COR-L47 (cell line): Measurements from ENCODE around the gene CCDC178.

Experiments
- DNase-seq: peaks from one replicate; lab custom pipeline; 2025; lab: John Stamatoyannopoulos, UW

The CCDC178 gene

DNA sequence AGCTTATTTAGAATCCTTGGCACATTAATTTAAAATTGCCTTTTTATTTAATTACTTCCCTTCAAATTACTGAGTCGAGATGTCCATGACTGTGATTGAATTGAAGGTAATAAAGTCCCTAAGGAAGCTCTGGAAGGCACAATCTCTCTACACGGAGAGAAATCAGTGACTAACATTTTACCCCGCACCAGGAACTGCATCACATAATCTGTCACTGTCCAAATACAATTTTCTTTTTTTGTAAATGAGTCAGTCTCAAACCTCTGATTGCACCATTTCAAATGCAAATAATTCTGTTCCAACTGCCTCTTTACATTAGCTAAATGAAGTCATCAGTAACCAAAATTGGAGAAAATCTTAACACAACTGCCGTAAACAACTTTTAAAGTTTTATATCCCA, 311.9 kb downstream of the CCDC178 start:
- DNase-seq, result no peak

DNA sequence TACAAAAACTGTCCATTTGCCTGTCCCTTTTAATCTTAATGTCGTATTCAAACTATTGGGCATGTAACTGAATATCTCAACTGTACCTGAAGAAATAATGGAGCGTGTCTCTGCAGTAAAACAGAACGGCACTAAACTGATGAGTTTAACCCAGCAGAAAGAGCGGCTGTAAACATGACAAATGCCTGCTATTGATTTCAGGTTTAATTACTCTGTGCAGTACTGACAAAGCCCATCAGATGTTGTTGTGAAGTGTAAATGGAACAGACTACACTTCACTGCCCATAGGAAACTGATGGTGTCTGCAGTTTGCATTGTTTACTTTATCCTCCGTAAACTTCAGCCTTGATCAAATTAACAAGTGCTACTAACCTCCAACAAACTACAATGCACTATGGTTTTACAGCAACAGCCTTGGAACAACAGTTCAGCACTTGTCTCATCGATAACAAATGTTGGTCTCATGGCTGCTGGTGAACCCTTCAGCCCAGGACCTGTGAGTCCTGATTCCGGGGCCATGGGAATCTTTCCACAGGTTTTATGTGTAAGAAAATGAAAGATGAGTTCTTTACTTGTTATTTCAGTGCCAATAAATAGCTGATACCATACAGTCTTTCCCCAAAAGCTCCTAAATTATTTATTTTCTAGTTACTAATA, 316.5 kb downstream of the CCDC178 start:
- peak; percentile 72 for DNase-seq

DNA sequence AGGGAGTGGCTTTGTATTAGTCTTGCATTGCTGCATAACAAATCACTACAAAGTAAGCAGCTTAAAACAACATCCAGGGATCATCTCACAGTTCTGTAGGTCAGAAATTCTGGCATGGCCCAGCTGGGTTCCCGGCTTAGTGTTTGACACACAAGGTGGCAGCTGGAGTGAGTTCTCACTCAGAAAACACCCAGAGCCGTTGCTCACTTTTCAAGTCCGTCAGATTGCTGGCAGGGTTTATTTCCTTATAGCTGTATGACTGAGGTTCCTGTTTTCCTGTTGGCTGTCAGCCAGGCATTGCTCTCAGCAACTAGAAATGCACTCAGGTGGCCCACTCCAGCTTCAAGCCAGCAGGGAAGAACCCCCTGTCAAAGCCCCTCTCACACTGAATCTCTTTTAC, 324.1 kb downstream of the CCDC178 start:
- DNase-seq, result peak; percentile 69

DNA sequence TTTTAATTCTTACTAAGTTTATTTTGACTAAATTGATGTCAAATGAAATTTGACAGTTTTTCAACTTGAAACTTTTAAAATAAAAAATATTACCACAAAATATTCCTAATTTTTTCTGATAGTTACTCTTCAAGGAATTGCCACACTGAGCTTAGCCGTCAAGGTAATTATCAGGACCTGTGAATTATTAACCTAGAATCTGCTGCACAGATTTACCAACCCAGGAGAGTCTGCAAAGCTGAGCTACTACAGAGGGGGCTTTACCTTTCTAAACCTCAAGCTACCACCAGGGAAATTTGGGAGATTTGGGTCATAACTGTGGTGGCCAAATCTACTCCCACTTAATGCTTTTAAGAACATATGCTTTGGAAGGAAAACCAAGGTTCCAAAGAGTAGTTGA, 324.6 kb downstream of the CCDC178 start:
- DNase-seq, result no peak

DNA sequence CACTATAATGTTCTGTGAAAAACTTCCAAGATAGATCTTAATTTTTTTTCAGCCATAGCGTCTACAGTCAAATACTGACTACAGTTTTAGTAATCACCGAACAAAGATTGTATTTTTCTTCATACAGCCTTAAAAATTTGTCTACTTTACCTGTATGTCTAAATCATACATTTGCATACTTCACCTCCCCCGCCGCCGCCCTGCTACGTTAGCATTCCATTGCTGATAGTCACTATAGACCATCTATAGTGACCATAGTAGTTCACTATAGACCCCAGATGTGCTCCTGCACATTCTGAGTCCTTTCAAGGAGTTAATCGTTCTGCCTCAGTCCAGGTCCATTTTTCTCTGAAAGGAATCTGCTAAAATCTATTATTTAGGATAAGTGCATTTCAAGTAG, 325.0 kb downstream of the CCDC178 start:
- DNase-seq, result no peak

DNA sequence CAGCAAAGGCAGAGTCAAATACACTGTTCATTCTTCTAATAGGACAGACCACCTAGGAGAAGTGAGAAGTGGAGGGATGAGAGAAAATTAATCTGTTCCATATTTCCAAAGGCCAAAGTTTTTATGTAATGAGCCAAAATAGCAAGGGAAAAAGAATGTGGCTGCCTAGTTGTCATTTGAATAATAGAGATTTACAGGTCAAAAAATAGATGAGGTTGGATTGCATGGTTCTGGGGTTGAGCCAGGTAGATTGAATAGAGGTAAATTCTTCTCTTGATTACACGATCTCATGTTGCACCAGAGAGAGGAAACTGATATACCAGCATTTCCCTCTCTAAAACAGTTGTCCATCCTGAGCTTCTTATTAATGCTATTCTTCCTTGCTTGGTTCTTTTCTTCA, 325.8 kb downstream of the CCDC178 start:
- peak; percentile 35 for DNase-seq

DNA sequence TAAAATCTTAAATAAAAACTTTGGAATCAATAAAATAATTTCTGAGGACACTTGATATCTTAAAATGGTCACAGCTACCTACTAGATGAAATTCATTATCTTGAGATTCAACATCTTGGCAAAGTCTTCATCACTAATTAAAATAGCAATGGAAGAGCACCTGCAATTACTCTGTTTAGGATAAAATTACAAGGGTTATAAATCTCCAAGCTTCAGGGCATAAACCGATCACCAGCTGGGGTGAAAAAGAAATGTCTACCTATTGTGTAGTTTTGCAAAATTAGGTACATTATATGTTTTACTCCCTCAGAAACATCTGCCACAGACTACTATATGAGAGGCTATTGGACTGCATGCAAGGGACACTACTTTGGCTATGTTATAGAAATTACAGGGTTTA, 327.1 kb downstream of the CCDC178 start:
- peak; percentile 21 for DNase-seq

DNA sequence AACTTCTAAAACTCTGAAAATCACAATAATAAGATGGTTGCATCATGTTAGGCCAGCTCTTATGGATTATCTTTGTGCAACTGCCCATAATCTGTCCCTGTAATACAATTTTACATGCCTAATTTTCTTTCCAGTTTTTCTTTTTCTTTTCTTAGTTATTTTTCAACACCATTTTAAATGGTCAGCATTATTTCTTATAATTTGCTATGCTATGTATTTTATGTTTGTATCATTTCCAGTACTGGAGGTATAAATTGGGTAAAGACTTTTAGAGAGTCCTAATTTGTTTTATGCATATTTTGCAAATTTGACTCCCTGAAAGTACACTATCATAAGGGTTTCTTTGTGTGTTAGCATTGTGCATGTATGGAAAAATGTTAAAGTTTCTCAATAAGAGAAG, 333.0 kb downstream of the CCDC178 start:
- no peak for DNase-seq

DNA sequence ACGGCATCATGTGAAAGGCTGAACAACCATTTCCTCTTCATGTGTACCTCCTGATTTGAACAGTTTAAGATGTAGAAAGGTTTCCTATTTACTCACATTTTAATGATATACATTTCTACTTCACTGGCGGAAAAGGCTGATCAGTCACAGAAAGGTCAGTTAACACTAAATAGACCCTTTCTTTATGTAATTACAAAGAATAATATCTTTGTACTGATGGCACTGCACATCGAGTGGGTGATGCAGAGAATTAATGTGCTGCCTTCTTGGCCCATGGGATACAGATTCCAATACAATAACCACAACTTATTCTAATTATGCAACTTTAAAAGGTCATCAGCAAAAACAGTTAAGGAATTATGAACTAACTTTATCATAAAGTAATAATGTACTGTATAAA, 339.2 kb downstream of the CCDC178 start:
- no peak for DNase-seq

DNA sequence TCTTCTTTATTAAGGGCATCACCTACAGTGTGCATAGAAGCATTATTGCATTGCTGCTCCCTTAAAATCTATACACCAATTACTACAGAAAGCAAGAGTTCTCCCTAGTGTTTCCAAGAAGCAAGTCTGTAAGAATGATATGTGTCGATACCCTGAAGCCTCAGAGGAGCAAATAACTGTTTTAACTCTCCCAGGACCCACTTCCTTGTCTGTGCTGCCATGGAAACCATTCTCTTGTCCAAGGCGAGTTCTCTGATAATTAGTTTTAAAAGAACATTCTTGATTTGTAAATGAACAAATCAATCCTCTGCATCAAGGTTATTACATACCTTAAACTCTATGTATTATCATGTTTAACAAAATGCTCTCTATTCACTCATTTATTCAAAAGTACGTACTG, 340.9 kb downstream of the CCDC178 start:
- no peak for DNase-seq

DNA sequence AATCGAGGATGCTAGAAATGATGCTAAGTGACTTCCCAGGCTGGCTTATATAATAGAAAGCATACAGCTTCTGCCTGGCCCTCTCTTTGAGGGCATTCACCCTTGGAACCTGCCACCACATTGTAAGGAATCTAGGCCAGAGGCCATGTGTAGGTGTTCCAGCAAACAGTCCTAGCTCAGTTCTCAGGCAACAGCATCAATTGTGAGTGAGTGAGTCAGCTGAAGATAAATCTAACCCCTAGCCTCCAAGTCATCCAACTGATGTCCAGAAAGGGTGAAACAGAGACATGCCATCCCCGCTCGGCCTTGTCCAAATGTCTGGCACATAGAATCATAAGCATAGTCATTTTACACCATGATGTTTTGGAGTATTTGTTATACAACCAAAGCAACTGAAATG, 343.4 kb downstream of the CCDC178 start:
- no peak for DNase-seq

DNA sequence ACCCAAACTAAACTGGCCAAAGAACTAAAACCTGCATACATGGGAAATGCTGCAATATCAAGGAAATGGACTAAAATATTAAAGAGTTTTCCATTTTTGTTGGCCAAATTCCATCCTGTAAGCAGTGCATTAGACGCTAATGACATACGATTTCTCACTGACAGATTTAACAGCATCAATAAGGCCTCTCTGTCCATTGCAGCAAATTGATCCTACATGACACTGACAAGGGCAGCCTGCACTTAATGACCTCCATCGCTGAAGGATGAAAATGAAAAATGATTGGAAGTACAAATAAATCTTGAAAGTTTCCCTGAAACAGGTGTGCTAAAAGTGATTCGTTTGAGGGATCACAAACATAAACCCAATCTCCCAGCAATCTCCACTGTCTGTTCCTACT, 350.1 kb downstream of the CCDC178 start:
- DNase-seq, result no peak

DNA sequence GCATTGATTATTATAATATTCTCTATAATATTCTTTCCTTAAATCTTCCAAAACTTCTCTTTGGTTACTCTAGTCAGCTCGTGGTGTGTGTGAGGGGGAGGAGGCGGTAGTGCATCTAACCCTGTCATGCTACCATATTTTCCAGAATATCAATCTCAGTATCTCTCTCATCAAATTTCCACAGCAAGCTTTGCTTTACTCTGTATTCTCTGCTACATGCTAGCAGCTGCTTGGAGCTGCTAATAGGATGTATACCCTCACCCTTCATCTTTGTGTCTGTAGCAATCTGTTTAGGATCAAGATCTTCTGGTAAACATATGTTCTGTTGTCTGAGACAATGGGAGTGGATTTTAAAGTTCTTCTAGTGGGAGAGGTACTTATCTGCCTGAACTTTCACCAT, 363.9 kb downstream of the CCDC178 start:
- no peak for DNase-seq

DNA sequence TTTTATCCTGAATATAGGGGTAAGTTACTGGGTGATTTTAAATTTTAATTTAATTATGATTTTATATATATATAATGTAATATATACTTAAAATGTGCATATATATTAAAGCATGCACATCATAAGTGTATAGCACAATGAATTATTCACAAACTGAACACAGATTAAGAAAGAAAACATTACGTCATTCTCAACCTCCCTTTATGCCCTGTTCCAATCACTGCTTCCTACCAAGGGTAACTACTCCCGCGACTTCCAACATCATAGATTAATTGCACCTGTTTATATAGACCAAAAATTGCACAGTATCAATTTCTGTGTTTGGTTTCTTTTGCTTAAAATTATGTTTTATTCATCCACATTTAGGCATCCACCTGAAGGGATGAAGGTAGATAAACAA, 366.4 kb downstream of the CCDC178 start:
- no peak for DNase-seq

DNA sequence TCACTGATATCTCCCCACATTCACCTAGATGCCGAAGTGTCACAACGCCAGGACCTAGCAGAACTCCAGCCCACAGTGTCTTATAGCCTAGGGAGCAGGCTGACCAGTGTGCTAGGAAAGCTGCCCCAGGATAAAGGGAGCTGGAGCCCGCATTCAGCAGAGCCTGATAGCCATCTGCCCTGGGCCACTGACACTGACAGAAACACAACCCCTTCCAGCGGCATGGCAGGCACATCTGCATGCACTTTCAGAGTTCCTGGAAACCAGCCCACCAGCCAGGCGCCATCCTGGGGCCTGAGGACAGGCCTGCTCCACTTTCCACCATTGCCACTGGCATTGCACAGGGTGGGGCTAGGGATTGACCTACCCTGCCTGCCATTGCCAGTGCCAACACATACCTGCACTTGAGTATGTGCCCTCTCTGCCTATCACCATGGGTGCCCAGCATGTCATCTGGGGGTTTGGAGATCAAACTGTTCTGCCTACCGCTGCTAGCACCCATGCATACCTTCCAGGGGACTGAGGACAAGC, 377.6 kb downstream of the CCDC178 start:
- no peak for DNase-seq

DNA sequence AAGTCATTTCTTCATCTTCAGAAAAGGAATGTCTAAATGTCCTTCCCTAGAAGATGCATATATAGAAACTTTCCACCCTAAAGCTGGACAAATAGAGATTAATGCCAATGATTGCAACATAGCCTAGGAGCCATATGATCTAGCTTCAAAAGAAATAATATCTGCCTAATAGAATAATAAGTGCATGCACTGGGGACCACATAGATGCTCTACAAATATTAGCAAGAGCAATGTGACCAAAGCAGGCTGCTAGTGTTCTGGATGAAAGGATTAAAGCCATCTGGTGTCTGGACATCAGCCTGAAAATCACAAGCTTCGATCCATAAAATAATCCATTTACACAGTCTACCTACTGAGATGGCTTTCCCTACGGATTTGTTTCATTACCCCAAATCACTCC, 387.6 kb downstream of the CCDC178 start:
- DNase-seq, result no peak

DNA sequence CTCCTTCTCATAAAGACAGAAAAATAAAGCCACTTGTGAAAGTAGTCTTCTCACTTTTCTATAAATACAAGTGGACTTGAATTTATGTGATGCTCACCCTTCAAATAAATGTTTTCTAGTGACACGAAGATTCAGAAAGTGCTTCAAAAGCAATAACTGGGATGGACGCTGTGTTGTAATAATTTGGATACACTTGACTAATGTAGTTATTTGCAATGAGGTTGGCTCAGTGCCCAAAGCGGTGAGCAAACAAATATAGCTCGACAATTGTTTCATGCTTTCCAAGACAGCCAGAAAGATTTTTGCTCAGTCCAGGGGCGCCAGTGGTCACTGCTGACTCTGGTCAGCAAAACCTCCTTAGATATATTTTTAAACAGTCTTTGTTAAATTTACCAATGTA, 389.1 kb downstream of the CCDC178 start:
- DNase-seq, result peak; percentile 95

DNA sequence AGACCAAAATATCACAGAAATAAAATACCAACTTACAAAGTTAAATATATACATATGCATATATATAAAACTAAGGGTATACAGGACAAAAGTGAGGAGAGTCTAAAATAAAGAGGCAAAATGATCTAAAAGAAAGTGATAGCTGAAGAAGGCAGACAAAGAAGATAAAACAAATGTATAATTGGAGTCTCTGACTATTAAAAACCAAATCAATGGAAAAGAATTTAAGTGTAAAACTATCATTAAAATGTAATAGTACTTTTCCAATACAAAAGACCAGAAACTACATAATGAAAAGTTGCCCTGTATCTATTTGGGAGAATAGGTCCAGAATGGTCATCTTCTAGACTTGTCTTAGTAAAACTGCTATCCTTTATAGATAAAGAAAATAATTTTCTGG, 400.3 kb downstream of the CCDC178 start:
- DNase-seq, result no peak

DNA sequence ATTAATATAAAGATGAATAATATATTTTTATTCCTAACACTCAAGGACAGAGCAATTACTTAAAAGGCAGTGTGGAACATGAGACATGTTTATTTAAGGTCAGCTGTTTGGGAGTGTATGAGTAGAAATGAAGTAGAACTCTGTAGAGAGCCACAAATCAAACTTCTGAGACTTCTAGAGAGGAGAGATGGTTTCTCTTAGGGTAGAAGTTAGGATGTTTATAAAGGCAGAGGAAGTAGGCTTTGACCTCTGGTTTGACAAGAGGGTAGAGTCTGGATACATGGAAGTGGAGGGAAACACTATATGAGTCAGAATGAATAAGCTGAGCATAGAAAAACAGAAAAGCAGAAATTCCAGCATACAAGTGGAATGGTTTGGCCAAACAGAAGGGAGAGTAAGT, 405.6 kb downstream of the CCDC178 start:
- DNase-seq, result no peak

DNA sequence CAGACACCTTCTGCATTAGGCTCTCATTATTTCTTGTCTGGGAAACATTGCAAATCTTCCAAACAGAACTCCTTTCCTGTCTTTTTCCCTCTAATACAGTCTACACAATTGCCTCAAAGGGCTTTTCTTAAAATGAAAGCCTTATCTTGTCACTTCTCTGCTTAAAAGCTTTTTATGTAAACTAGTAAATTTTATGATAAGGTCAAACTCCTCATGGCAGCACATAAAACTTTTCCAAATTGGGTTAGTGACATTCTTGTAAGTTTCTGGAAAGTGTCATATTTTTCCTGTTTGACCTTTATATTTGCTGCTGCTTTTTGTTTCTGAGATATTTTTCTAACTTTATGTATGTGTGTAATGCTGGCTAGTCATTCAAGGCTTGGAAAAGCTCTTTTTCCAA, 406.3 kb downstream of the CCDC178 start:
- no peak for DNase-seq

DNA sequence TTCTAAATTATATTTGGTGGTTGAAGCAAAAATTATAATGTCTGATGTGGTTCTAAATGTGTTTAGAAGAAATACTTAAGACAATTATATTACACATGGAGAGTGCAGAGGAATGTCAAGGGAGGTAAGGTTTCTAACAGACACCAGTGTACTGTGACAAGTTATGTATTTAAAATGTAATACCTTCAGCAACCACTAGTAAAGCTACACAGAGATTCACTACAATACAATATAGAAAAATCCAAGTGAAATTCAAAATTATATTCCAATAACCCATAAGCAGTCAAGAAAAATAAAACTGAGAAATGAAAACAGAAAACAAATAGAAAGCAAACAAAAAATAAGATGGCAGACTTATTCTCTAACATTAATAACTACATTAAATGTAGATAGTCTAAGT, 418.2 kb downstream of the CCDC178 start:
- no peak for DNase-seq

DNA sequence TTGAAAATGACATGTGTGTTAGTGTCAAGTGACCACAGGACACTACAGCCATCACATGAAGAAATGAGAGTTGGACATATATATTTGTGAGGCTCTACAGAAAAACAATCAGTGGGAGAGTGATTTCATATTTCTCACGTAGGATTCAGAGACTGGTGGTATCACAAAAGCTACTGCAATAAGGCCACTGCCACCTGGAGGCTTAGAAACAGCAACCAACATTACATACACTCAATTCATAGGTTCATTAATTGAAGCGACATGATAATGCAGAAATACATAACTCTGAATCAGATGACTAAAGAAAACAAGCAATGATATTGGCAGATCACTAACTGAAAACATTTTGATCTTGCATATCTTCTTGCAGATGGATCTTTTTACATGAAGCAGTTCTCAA, 419.6 kb downstream of the CCDC178 start:
- DNase-seq, result no peak

DNA sequence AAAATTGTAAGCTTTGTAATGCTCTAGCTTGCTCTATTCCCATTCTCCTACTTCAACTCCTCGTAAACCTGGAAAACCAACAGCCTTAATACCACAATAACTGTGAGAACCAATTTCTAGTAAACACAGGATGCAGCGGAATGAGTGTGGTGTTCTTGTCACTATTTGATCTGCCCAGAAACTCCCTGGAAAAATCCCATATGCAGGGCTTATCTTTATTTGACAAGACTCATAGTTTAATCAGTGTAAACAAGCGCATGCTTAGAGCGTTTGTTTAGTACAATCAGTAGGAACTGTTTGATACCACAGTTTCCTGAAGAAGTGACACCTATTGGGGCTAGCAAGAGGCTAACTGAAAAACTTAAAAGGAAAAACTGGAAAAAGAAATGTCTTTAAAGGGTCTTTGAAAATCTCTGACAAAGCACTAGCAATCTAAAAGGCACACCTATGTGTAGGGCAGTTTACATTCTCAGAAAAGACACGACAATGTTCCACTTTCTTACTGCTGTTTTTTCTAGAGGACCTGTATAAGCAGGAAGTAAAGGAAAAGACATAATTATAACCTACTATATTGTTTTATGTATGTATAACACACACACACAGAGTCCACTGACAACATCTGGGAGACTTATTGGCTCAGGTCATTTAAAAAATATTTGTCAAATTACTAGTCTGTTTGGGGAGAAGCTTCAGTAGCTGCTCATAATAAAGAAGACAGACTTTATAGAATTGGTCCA, 426.3 kb downstream of the CCDC178 start:
- DNase-seq, result no peak

DNA sequence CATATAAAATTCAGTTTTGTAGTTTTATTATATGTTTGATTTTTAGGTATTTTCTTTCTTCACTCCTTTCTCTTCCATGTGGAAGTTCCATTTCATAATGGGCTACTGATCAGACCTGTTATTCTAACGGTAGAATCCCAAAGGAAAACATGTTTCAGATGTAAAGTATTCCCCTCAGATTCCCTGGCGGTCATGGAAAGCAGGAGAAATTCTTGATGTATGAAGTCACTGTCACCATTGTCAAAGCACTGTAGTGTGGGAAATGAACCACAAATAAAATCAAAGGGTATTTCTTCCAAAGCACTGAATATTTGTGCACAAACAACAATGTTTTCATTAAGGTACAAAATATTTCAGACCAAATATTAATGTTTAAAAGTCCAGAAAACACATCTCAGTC, 430.4 kb downstream of the CCDC178 start:
- DNase-seq, result no peak
